RWPE2 (cell line): ENCODE results near the gene G6PC1.
"Not testable (repeated sequence)": the region's sequence is repeated elsewhere in the genome, so short reads cannot be mapped to it uniquely, and the experiment has no call there.

Experiments used
- ATAC-seq: fragments of 200-7000 bp; cut with Tn5 transposase; 3 replicates; pipeline ENCODE4 v1.9.1; 2021; ENCODE audit warnings: low read depth
- DNase-seq: peaks from one replicate; pipeline ENCODE4 v3.0.0-alpha.2; 2020; ENCODE audit warnings: low spot score
- H3K27ac ChIP-seq: fragments of 450-650 bp; 2 replicates; pipeline ENCODE4 v1.5.1; 2017; ENCODE audit warnings: mild to moderate bottlenecking; ENCODE audit not compliant: poor library complexity, severe bottlenecking
- H3K27me3 ChIP-seq: fragments of 250-450 bp; sonication (Bioruptor Pico); 2 replicates; pipeline ENCODE4 v1.5.1; 2021; ENCODE audit warnings: mild to moderate bottlenecking, moderate library complexity; ENCODE audit not compliant: insufficient read depth, poor library complexity, severe bottlenecking
- H3K36me3 ChIP-seq: fragments of 250-450 bp; sonication (Bioruptor Pico); 2 replicates; pipeline ENCODE4 v1.5.1; 2020; ENCODE audit warnings: low read depth, mild to moderate bottlenecking, moderate library complexity
- H3K4me1 ChIP-seq: fragments of 250-450 bp; sonication (Bioruptor Pico); 2 replicates; pipeline ENCODE4 v1.5.1; 2021; ENCODE audit warnings: mild to moderate bottlenecking, moderate library complexity; ENCODE audit not compliant: insufficient read depth, poor library complexity, severe bottlenecking
- H3K4me3 ChIP-seq: fragments of 250-450 bp; sonication (Bioruptor Pico); 2 replicates; pipeline ENCODE4 v1.5.1; 2021; ENCODE audit warnings: mild to moderate bottlenecking, moderate library complexity; ENCODE audit not compliant: severe bottlenecking
- H3K9me3 ChIP-seq: fragments of 250-450 bp; sonication (Bioruptor Pico); 2 replicates; pipeline ENCODE4 v1.5.1; 2021; ENCODE audit warnings: mild to moderate bottlenecking, moderate library complexity; ENCODE audit not compliant: severe bottlenecking
- TF ChIP-seq, protein P1 (sequence below): fragments of 450-650 bp; IDR thresholded peaks from one replicate; pipeline ENCODE4 v1.5.1; 2017; ENCODE audit warnings: mild to moderate bottlenecking, moderate library complexity; ENCODE audit not compliant: poor library complexity, severe bottlenecking

Gene G6PC1

DNA sequence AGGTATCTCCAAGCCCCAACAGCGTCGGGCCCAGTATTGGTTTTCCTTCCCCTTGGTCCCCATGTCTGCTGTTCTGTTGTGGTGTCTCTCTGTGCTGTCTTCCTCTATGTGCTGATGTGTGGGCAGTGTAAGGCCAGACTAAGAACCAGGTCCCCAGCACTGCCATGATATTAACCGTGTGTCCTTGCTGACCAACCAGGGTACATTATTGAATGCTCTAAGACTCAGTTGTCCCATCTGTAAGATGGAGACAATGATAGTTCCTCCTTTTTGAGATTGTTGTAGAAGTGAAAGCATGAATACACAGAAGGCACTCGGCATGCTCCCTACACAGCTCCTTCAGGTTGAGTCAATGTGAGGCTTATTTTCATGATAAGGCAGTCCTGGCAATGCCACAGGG, 29.0 kb upstream of the G6PC1 start:
- Histone ChIP-seq H3K27me3 (no peaks in the 10 kb centered on the region), H3K36me3 (no peaks in the 10 kb centered on the region), H3K27ac (no peak overlapping the region), H3K9me3 (peaks cover 5% of the 10 kb centered on the region), H3K4me1 (no peaks in the 10 kb centered on the region), H3K4me3 (no peak overlapping the region)
- no peak for DNase-seq
- TF ChIP-seq, protein P1, sequence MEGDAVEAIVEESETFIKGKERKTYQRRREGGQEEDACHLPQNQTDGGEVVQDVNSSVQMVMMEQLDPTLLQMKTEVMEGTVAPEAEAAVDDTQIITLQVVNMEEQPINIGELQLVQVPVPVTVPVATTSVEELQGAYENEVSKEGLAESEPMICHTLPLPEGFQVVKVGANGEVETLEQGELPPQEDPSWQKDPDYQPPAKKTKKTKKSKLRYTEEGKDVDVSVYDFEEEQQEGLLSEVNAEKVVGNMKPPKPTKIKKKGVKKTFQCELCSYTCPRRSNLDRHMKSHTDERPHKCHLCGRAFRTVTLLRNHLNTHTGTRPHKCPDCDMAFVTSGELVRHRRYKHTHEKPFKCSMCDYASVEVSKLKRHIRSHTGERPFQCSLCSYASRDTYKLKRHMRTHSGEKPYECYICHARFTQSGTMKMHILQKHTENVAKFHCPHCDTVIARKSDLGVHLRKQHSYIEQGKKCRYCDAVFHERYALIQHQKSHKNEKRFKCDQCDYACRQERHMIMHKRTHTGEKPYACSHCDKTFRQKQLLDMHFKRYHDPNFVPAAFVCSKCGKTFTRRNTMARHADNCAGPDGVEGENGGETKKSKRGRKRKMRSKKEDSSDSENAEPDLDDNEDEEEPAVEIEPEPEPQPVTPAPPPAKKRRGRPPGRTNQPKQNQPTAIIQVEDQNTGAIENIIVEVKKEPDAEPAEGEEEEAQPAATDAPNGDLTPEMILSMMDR, result no peak
- ATAC-seq, result no peak

DNA sequence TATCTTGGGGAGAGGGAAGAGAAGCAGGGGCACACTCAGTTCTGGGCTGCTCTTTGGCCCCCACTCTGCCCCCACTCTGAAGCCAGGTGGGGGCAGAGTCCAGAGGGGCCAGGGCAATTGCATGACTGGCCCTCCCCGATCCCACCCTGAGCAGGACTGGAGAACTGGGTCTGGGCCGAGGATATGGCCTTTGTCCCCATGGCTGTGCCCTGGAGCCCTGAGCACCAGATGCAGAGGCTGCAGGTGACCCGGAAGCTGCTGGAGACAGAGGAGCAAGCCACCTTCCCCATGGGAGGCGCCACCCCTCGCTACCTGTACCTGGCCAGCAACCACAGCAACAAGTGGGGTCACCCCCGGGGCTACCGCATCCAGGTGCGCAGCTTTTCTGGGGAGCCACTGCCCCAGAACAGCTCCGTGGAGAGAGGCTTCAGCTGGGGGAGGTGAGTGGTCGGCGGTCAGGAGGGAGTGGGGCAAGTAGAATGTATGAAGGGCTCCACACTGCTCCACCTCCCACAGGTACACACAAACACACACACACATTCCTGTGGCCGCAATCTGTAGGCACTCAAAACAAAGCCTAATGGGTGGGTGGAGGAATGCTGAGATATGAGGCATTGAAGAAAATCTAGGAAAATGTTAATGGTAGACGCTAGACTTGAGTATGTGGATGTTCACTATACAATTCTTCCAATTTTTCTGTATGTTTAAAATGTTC, 28.2 kb upstream of the G6PC1 start:
- no peaks in the 10 kb centered on the region for H3K36me3 ChIP-seq
- no peak for DNase-seq
- TF ChIP-seq, protein P1, result no peak
- no peaks in the 10 kb centered on the region for H3K27me3 ChIP-seq
- H3K4me1 ChIP-seq, result no peaks in the 10 kb centered on the region
- no peak overlapping the region for H3K4me3 ChIP-seq
- ATAC-seq, result no peak
- H3K27ac ChIP-seq, result no peak overlapping the region
- peaks cover 5% of the 10 kb centered on the region for H3K9me3 ChIP-seq

DNA sequence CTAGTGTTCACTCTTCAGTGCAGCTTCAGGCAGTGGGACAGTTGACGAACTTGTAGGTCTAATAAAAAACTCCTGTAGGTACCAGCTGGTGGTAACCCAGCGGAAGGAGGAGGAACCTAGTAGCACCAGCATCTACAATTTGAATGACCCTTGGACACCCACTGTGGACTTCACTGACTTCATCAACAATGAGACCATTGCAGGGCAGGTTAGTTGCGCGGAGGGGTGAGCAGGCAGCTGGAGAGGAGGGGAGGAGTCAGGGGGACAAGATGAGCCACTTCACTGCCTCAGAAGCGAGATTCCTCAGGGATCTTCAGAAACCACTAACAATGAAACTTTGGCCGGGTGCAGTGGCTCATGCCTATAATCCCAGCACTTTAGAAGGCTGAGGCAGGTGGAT, 27.3 kb upstream of the G6PC1 start:
- no peaks in the 10 kb centered on the region for H3K36me3 ChIP-seq
- DNase-seq, result no peak
- H3K27me3 ChIP-seq, result no peaks in the 10 kb centered on the region
- H3K27ac ChIP-seq, result no peak overlapping the region
- TF ChIP-seq, protein P1, result no peak
- H3K4me1 ChIP-seq, result no peaks in the 10 kb centered on the region
- H3K4me3 ChIP-seq, result no peak overlapping the region
- no peak for ATAC-seq
- H3K9me3 ChIP-seq, result peaks cover 5% of the 10 kb centered on the region

DNA sequence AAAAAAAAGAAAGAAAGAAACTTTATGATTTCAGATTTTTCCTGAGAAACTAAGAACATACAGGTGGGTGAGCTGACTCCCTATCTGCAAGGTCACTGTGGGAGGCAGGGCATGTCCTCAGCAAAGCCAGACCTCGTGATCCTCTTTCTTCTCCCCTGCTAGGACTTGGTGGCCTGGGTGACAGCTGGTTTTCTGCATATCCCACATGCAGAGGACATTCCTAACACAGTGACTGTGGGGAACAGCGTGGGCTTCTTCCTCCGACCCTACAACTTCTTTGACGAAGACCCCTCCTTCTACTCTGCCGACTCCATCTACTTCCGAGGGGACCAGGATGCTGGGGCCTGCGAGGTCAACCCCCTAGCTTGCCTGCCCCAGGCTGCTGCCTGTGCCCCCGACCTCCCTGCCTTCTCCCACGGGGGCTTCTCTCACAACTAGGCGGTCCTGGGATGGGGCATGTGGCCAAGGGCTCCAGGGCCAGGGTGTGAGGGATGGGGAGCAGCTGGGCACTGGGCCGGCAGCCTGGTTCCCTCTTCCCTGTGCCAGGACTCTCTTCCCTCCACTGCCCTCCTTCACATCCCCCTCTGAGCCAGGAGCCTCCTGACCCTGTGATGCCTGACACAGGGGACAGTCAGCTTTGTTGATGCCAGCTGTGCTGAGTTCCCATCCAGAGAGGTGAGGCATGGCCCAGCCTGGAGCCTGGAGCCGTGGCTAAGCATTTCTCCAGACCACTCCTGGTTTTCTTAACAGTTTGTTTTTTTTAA, 26.5 kb upstream of the G6PC1 start:
- DNase-seq, H3K9me3 ChIP-seq, ATAC-seq, H3K36me3 ChIP-seq, H3K27me3 ChIP-seq, H3K4me1 ChIP-seq, H3K4me3 ChIP-seq, H3K27ac ChIP-seq: not testable (repeated sequence)

DNA sequence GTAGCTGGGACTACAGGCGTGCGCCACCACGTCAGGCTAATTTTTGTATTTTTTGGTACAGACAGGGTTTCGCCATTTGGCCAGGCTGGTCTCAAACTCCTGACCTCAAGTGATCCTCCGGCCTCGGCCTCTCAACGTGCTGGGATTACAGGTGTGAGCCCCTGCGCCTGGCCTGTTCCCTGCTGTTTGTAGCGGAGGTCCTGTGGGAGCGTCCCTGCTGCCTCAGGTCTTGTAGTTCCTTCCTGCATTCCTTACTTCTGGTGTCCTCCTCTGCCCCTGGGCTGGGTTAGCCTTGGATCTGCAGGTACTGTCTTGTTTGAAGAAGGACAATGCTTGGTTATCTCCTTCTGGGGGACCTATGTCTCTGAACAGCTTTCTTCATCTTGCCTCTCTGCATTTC, 23.6 kb upstream of the G6PC1 start:
- Histone ChIP-seq H3K4me3 (no peak overlapping the region), H3K9me3 (no peaks in the 10 kb centered on the region), H3K4me1 (no peaks in the 10 kb centered on the region), H3K36me3 (no peaks in the 10 kb centered on the region), H3K27ac (no peak overlapping the region), H3K27me3 (no peaks in the 10 kb centered on the region)
- TF ChIP-seq, protein P1, result no peak
- no peak for DNase-seq
- ATAC-seq, result no peak
